ENCODE results near the gene GLT1D1.

- TF ChIP-seq, protein P1, sequence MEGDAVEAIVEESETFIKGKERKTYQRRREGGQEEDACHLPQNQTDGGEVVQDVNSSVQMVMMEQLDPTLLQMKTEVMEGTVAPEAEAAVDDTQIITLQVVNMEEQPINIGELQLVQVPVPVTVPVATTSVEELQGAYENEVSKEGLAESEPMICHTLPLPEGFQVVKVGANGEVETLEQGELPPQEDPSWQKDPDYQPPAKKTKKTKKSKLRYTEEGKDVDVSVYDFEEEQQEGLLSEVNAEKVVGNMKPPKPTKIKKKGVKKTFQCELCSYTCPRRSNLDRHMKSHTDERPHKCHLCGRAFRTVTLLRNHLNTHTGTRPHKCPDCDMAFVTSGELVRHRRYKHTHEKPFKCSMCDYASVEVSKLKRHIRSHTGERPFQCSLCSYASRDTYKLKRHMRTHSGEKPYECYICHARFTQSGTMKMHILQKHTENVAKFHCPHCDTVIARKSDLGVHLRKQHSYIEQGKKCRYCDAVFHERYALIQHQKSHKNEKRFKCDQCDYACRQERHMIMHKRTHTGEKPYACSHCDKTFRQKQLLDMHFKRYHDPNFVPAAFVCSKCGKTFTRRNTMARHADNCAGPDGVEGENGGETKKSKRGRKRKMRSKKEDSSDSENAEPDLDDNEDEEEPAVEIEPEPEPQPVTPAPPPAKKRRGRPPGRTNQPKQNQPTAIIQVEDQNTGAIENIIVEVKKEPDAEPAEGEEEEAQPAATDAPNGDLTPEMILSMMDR (IDR thresholded peaks at IDR 0.05): no peak
- TF ChIP-seq POLR2A (IDR thresholded peaks at IDR 0.05): no peak
Measured at GRCh38 chr12:128856035-128856790, 2.9 kb downstream of the GLT1D1 start.

Measured in adrenal gland (tissue), 5 donors.